ENCODE measurements around the gene ATN1. TPM values are rescaled to one million over a fixed set of nuclear protein-coding genes. Genes with fewer than 3 reads are reported as not detected.

The ATN1 gene
- total and polyA plus RNA-seq, 9 of the 15 experiments (the other 6 are each of a cell fraction or from before 2014, with no cell fraction given): 0.15 to 49.8 (median 2.7) TPM

DNA sequence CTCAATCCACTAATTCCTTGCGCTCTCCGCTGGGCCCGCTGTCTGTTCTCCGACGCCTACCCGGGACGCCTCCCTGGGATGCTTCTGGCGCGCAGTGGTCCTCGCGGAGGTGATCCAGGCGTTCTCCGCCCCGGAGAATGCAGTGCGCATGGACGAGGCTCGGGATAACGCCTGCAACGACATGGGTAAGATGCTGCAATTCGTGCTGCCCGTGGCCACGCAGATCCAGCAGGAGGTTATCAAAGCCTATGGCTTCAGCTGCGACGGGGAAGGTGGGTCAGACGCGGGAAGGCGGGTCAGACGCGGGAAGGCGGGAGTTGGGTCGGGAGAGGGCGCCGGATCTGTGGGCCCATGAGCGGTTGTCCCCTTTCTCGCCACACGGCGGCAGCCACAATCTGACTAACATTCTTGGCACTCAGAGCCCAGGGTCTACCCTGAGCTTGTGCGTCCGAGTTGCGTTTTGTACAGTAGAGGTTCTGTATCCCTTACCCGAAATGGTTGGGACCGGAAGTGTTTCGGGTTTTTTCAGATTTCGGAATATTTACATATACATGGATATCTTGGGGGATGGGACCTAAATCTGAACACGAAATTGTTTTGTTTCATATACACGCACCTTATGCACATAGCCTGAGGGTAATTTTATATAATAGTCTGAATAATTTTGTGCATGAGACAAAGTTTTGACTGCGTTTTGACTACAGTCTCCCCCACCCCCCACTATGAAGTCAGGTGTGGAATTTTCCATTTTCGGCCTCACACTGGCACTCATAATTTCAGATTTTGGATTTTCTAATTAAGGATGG lies 16.8 kb downstream of the ATN1 start (continued):
- TF ChIP-seq ZBTB5 (IDR thresholded peaks at IDR 0.05) (no peak), ZNF197 (CRISPR knock-in tag; IDR thresholded peaks at IDR 0.05; ENCODE audit: low read depth) (no peak), RNF2 (IDR thresholded peaks at IDR 0.05) (peak; percentile 60), TBL1XR1 (IDR thresholded peaks at IDR 0.05; ENCODE audit: low read length in 2 of 2) (peak; percentile 27 to 87; a peak in 2 of 4 replicates), RCOR1 (IDR thresholded peaks at IDR 0.05; ENCODE audit: borderline replicate concordance in 1 of 2, low read depth in 2 of 2, low read length in 2 of 2) (peak in 1 of 2 experiments; percentile 20; a peak in 1 of 4 replicates), ZNF436 (CRISPR knock-in tag; IDR thresholded peaks at IDR 0.05) (no peak), PRPF4 (IDR thresholded peaks at IDR 0.05; ENCODE audit: insufficient read depth, low read depth, low read length, poor library complexity, severe bottlenecking) (peak; percentile 93), CREM (IDR thresholded peaks at IDR 0.05; ENCODE audit: low read depth) (peak; percentile 81), NFIC (IDR thresholded peaks at IDR 0.05) (no peak), TGIF2 (CRISPR knock-in tag; IDR thresholded peaks at IDR 0.05) (peak; percentile 90; the same call in 1 of the 2 replicates), SAFB (IDR thresholded peaks at IDR 0.05; ENCODE audit: borderline replicate concordance, low read depth, low read length) (0 out of 2 replicates have a peak, but pooled peaks have one; percentile 32), ZNF384 (IDR thresholded peaks at IDR 0.05; ENCODE audit: low read depth, low read length) (no peak)
- TF ChIP-seq, protein P1, sequence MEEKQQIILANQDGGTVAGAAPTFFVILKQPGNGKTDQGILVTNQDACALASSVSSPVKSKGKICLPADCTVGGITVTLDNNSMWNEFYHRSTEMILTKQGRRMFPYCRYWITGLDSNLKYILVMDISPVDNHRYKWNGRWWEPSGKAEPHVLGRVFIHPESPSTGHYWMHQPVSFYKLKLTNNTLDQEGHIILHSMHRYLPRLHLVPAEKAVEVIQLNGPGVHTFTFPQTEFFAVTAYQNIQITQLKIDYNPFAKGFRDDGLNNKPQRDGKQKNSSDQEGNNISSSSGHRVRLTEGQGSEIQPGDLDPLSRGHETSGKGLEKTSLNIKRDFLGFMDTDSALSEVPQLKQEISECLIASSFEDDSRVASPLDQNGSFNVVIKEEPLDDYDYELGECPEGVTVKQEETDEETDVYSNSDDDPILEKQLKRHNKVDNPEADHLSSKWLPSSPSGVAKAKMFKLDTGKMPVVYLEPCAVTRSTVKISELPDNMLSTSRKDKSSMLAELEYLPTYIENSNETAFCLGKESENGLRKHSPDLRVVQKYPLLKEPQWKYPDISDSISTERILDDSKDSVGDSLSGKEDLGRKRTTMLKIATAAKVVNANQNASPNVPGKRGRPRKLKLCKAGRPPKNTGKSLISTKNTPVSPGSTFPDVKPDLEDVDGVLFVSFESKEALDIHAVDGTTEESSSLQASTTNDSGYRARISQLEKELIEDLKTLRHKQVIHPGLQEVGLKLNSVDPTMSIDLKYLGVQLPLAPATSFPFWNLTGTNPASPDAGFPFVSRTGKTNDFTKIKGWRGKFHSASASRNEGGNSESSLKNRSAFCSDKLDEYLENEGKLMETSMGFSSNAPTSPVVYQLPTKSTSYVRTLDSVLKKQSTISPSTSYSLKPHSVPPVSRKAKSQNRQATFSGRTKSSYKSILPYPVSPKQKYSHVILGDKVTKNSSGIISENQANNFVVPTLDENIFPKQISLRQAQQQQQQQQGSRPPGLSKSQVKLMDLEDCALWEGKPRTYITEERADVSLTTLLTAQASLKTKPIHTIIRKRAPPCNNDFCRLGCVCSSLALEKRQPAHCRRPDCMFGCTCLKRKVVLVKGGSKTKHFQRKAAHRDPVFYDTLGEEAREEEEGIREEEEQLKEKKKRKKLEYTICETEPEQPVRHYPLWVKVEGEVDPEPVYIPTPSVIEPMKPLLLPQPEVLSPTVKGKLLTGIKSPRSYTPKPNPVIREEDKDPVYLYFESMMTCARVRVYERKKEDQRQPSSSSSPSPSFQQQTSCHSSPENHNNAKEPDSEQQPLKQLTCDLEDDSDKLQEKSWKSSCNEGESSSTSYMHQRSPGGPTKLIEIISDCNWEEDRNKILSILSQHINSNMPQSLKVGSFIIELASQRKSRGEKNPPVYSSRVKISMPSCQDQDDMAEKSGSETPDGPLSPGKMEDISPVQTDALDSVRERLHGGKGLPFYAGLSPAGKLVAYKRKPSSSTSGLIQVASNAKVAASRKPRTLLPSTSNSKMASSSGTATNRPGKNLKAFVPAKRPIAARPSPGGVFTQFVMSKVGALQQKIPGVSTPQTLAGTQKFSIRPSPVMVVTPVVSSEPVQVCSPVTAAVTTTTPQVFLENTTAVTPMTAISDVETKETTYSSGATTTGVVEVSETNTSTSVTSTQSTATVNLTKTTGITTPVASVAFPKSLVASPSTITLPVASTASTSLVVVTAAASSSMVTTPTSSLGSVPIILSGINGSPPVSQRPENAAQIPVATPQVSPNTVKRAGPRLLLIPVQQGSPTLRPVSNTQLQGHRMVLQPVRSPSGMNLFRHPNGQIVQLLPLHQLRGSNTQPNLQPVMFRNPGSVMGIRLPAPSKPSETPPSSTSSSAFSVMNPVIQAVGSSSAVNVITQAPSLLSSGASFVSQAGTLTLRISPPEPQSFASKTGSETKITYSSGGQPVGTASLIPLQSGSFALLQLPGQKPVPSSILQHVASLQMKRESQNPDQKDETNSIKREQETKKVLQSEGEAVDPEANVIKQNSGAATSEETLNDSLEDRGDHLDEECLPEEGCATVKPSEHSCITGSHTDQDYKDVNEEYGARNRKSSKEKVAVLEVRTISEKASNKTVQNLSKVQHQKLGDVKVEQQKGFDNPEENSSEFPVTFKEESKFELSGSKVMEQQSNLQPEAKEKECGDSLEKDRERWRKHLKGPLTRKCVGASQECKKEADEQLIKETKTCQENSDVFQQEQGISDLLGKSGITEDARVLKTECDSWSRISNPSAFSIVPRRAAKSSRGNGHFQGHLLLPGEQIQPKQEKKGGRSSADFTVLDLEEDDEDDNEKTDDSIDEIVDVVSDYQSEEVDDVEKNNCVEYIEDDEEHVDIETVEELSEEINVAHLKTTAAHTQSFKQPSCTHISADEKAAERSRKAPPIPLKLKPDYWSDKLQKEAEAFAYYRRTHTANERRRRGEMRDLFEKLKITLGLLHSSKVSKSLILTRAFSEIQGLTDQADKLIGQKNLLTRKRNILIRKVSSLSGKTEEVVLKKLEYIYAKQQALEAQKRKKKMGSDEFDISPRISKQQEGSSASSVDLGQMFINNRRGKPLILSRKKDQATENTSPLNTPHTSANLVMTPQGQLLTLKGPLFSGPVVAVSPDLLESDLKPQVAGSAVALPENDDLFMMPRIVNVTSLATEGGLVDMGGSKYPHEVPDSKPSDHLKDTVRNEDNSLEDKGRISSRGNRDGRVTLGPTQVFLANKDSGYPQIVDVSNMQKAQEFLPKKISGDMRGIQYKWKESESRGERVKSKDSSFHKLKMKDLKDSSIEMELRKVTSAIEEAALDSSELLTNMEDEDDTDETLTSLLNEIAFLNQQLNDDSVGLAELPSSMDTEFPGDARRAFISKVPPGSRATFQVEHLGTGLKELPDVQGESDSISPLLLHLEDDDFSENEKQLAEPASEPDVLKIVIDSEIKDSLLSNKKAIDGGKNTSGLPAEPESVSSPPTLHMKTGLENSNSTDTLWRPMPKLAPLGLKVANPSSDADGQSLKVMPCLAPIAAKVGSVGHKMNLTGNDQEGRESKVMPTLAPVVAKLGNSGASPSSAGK (IDR thresholded peaks at IDR 0.05): peak; percentile 75

All from K562 (cell line).